HepG2 (cell line): Measurements from ENCODE around the gene BSN. TPM values are rescaled to one million over a fixed set of nuclear protein-coding genes. Genes with fewer than 3 reads are reported as not detected.

ENCODE experiments used
- BRCA1 ChIP-seq: sonication (generic); formaldehyde crosslinking; IDR thresholded peaks from 2 replicates; pipeline ENCODE4 v1.4.0; 2020; ENCODE audit warnings: missing genetic modification reagents
- CREB1 ChIP-seq, 2 experiments: fragments of 450-650 bp in 1 of 2; IDR thresholded peaks; 2 replicates each; pipeline ENCODE4 v1.6.1; 2016 to 2017; ENCODE audit warnings: control low read depth in 1 of 2, mild to moderate bottlenecking in 1 of 2, missing compliant biosample characterization in 1 of 2, missing genetic modification characterization in 1 of 2
- ELF1 ChIP-seq: sonication (generic); formaldehyde crosslinking; IDR thresholded peaks from 2 replicates; pipeline ENCODE4 v1.4.0; 2020; ENCODE audit warnings: missing genetic modification reagents
- ELK4 ChIP-seq: sonication (generic); formaldehyde crosslinking; IDR thresholded peaks from 2 replicates; pipeline ENCODE4 v1.9.0; 2021; ENCODE audit warnings: missing genetic modification reagents, borderline replicate concordance
- EZH2 ChIP-seq: conservative IDR thresholded peaks from 2 replicates; pipeline ENCODE4 v1.6.1; 2012; ENCODE audit warnings: mild to moderate bottlenecking, low read depth, low read length, moderate library complexity
- HMG20A ChIP-seq: IDR thresholded peaks from 2 replicates; pipeline ENCODE4 v1.6.1; 2016; ENCODE audit warnings: borderline replicate concordance
- HNF4G ChIP-seq, 2 experiments: sonication (generic) in 1 of 2; formaldehyde crosslinking in 1 of 2; IDR thresholded peaks; 2 replicates each; pipeline versions ENCODE4 v1.4.0 to v1.6.1; 2011 to 2020; ENCODE audit warnings: borderline replicate concordance in 2 of 2, low read depth in 2 of 2, mild to moderate bottlenecking in 2 of 2, low read length in 1 of 2, missing genetic modification reagents in 1 of 2, moderate library complexity in 1 of 2
- ISL2 ChIP-seq: sonication (generic); formaldehyde crosslinking; IDR thresholded peaks from 2 replicates; pipeline ENCODE4 v1.5.0; 2020; ENCODE audit warnings: missing genetic modification reagents
- MIXL1 ChIP-seq: IDR thresholded peaks from 2 replicates; pipeline ENCODE4 v1.6.1; 2016
- MYPOP ChIP-seq: sonication (generic); formaldehyde crosslinking; IDR thresholded peaks from 2 replicates; pipeline ENCODE4 v1.8.1; 2023; ENCODE audit warnings: mild to moderate bottlenecking, moderate library complexity, missing genetic modification reagents
- PREB ChIP-seq: sonication (generic); formaldehyde crosslinking; IDR thresholded peaks from 2 replicates; pipeline ENCODE4 v1.4.0; 2020; ENCODE audit warnings: missing genetic modification reagents
- SATB2 ChIP-seq: sonication (generic); formaldehyde crosslinking; IDR thresholded peaks from 2 replicates; pipeline ENCODE4 v1.5.0; 2020; ENCODE audit warnings: missing genetic modification reagents
- SETDB1 ChIP-seq: sonication (generic); formaldehyde crosslinking; IDR thresholded peaks from 2 replicates; pipeline ENCODE4 v1.5.1; 2020; ENCODE audit warnings: missing genetic modification reagents, mild to moderate bottlenecking, borderline replicate concordance
- STAT6 ChIP-seq: sonication (generic); formaldehyde crosslinking; IDR thresholded peaks from 2 replicates; pipeline ENCODE4 v1.4.0; 2020; ENCODE audit warnings: missing genetic modification reagents, mild to moderate bottlenecking, borderline replicate concordance
- TOPORS ChIP-seq: sonication (generic); formaldehyde crosslinking; IDR thresholded peaks from 2 replicates; pipeline ENCODE4 v1.8.0; 2023; ENCODE audit warnings: mild to moderate bottlenecking, missing genetic modification reagents
- WIZ ChIP-seq: sonication (generic); formaldehyde crosslinking; IDR thresholded peaks from 2 replicates; pipeline ENCODE4 v1.5.1; 2020; ENCODE audit warnings: mild to moderate bottlenecking, missing genetic modification reagents
- XRCC5 ChIP-seq: fragments of 200-400 bp; formaldehyde crosslinking; optimal IDR thresholded peaks from 2 replicates; pipeline ENCODE3; 2017; ENCODE audit warnings: mild to moderate bottlenecking, low read length
- ZBTB42 ChIP-seq: sonication (generic); formaldehyde crosslinking; IDR thresholded peaks from 2 replicates; pipeline ENCODE4 v1.5.0; 2020; ENCODE audit warnings: mild to moderate bottlenecking, missing genetic modification reagents
- ZFP1 ChIP-seq: IDR thresholded peaks from 2 replicates; pipeline ENCODE4 v1.6.1; 2016
- ZFP37 ChIP-seq: sonication (generic); formaldehyde crosslinking; IDR thresholded peaks from 2 replicates; pipeline ENCODE4 v1.4.0; 2020; ENCODE audit warnings: missing genetic modification reagents, borderline replicate concordance
- ZFYVE20 ChIP-seq: sonication (generic); formaldehyde crosslinking; IDR thresholded peaks from 2 replicates; pipeline ENCODE4 v1.8.0; 2023; ENCODE audit warnings: low read depth, mild to moderate bottlenecking, moderate library complexity, missing genetic modification reagents, borderline replicate concordance
- ZNF713 ChIP-seq: sonication (generic); formaldehyde crosslinking; IDR thresholded peaks from 2 replicates; pipeline ENCODE4 v1.4.0; 2020; ENCODE audit warnings: mild to moderate bottlenecking, missing genetic modification reagents
- ZNF720 ChIP-seq: sonication (generic); formaldehyde crosslinking; IDR thresholded peaks from 2 replicates; pipeline ENCODE4 v1.4.0; 2020; ENCODE audit warnings: missing genetic modification reagents
- ZNF747 ChIP-seq: sonication (generic); formaldehyde crosslinking; IDR thresholded peaks from 2 replicates; pipeline ENCODE4 v1.8.1; 2023; ENCODE audit warnings: missing genetic modification reagents, mild to moderate bottlenecking, borderline replicate concordance
- ZNF75D ChIP-seq: sonication (generic); formaldehyde crosslinking; IDR thresholded peaks from 2 replicates; pipeline ENCODE4 v1.8.1; 2023; ENCODE audit warnings: missing genetic modification reagents, mild to moderate bottlenecking, borderline replicate concordance
- ZSCAN29 ChIP-seq: sonication (generic); formaldehyde crosslinking; conservative IDR thresholded peaks from 2 replicates; pipeline ENCODE4 v1.4.0; 2020; ENCODE audit warnings: mild to moderate bottlenecking, missing genetic modification reagents
- polyA plus RNA-seq, 8 experiments: library from polyadenylated mRNA; depleted of rRNA in 3 of 8; stranded (reverse) in 7 of 8; unstranded in 1 of 8; fragments of >200 nt; fragmentation: Illumina TruSeq in 4 of 8; extraction: Trizol in 4 of 8; gene quantifications; 2 replicates each; pipeline versions ENCODE4 v1.2.1 to v1.2.3, GENCODE V29; 2011 to 2016; ENCODE audit warnings: low read depth in 4 of 8, missing spikeins in 1 of 8, mixed read lengths in 1 of 8; ENCODE audit not compliant: insufficient read depth in 1 of 8
- total RNA-seq, 5 experiments: library from RNA; depleted of rRNA; stranded (reverse); fragments of >200 nt; fragmentation: Illumina TruSeq; extraction: Trizol; gene quantifications; 2 replicates each; pipeline ENCODE4 v1.2.3, GENCODE V29; 2016; ENCODE audit warnings: low read depth in 1 of 5

The BSN gene
- total and polyA plus RNA-seq, 2 of the 13 experiments (the other 11 are each of a cell fraction or from before 2014, with no cell fraction given) = 0.42 to 0.86 TPM

- TF ChIP-seq HNF4G (IDR thresholded peaks at IDR 0.05; ENCODE audit: borderline replicate concordance, low read depth, low read length) = no peak; the same call in 1 of the 2 replicates
- peak; percentile 43; the same call in 1 of the 2 replicates for TF ChIP-seq HNF4G (CRISPR knock-in tag; IDR thresholded peaks at IDR 0.05; ENCODE audit: borderline replicate concordance, low read depth)
- TF ChIP-seq MIXL1 (CRISPR knock-in tag) = 0 out of 2 replicates have a peak, but pooled peaks have one; percentile 71
- TF ChIP-seq ZNF720 (CRISPR knock-in tag) = no peak
- no peak for TF ChIP-seq ZBTB42
- no peak for TF ChIP-seq TOPORS (CRISPR knock-in tag)
- peak; percentile 63; the same call in 1 of the 2 replicates for TF ChIP-seq ISL2 (CRISPR knock-in tag)
- TF ChIP-seq PREB (CRISPR knock-in tag) = no peak
- no peak for TF ChIP-seq ZFYVE20 (CRISPR knock-in tag)
- no peak for TF ChIP-seq SETDB1
- no peak for TF ChIP-seq ZNF75D (CRISPR knock-in tag)
- TF ChIP-seq ZFP37 = no peak
- peak; percentile 79; the same call in 1 of the 2 replicates for TF ChIP-seq ZFP1 (CRISPR knock-in tag)
- no peak for TF ChIP-seq SATB2 (CRISPR knock-in tag)
- no peak for TF ChIP-seq CREB1 (IDR thresholded peaks at IDR 0.05)
- TF ChIP-seq CREB1 (CRISPR knock-in tag; IDR thresholded peaks at IDR 0.05) = no peak
- no peak for TF ChIP-seq BRCA1 (CRISPR knock-in tag)
- no peak for TF ChIP-seq WIZ
- TF ChIP-seq HMG20A = peak; percentile 78
- 0 out of 2 replicates have a peak, but pooled peaks have one; percentile 55 for TF ChIP-seq ZNF747 (CRISPR knock-in tag)
- no peak for TF ChIP-seq STAT6 (CRISPR knock-in tag)
- TF ChIP-seq MYPOP (CRISPR knock-in tag) = peak; percentile 63; the same call in 1 of the 2 replicates
- peak; percentile 82 for TF ChIP-seq XRCC5
- TF ChIP-seq ZNF713 (CRISPR knock-in tag) = no peak
- TF ChIP-seq ELF1 (CRISPR knock-in tag) = 0 out of 2 replicates have a peak, but pooled peaks have one; percentile 39
- no peak for TF ChIP-seq ZSCAN29 (CRISPR knock-in tag)
- no peak for TF ChIP-seq EZH2
- TF ChIP-seq ELK4 (CRISPR knock-in tag) = no peak
These were observed 114.1 kb downstream of the BSN start (continued) for GRCh38 chr3:49668414-49668797.
